ENCODE measurements around the gene FAIM2.

FAIM2 gene

DNA sequence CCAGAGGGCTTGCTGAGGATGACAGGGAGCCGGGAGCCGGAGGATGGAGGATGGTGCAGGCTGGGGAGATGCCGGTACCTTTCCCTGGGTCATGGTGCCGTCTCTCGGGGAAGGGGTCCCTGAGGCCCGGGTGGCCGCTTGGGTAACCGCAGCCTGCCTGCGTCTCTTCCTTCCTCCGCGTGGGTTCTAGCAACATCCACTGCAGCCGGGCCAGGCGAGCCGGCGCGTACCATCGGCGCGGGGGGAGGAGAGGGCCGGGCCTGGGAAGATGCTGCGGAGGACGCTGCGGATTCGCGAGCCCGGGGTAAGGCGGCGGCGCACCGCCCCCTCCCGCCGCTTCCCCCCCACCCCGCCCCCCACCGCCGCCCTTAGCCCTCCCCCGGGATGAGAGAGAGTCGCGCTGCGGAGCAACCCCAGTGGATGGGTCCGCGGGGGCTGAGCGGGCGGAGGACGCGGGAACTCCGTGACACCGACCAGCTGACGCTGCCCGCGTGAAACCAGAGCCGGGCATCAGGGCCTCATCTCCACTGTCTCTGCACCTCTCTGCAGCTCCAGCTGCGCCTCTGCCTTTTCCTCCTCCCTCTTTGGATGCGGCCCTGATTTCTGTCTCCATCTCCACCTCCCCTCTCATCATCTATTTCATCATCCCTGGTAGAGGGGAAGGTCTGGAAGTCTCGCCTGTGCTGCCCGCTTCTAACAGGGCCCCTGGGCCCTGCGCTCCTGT is at the start of gene FAIM2:
Gene FAIM2, minus strand, starts transcription at position 201 of the 724 bp plus-strand sequence. Its CDS starts 108 bp downstream, at position 93.
- peak; percentile 43 to 58 for DNase-seq

DNA sequence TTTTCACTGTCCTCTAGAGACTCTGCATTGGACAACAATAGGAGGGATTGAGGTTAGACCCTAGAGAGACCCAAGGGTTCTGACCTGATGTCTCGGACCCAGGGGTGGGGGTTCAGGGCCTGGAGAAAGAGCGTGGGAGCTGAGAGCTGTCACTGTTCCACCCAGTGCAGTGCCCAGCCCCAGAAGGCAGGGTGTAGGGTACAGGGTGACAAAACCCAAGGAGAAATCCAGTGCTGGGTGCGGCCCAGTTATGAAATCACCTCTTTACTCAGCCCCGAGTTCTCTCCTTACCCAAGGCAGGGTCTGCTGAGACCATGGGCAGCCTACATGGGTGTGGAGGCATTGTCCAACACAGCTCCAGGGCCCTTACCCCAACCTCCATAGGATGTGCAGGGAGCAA is 49.5 kb upstream of the FAIM2 start:
- DNase-seq = no peak

DNA sequence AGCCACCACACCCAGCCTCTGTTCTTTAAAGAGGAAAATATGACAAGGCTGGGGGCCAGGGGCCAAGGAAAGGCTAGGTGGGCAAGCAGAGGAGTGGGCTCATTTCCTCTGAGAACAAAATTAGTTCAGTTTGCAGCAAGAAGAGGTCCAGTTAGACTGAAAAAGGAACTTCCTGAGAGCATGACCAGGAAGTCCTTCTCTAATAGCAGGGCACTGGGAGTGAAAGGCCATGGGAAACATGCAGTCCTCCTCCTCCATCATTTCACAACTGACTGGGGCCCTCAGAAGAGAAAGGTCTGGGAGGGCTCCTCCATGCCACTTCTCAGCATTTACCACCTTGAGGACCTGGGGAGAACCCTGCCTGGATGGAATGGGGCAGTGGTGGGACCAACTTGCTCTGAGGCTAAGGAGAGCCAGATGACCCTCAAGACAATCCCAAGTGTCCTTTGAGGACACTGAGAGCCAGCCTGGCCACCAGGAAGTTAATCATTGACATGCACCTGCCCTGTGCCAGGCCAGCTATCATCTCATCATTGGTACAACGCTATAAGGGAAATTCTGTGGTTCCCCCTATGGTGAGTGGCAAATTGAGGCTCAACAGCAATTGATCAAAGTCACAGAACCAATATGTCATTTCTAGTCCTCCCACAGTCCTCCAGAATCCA is 48.8 kb upstream of the FAIM2 start:
- no peak for DNase-seq

DNA sequence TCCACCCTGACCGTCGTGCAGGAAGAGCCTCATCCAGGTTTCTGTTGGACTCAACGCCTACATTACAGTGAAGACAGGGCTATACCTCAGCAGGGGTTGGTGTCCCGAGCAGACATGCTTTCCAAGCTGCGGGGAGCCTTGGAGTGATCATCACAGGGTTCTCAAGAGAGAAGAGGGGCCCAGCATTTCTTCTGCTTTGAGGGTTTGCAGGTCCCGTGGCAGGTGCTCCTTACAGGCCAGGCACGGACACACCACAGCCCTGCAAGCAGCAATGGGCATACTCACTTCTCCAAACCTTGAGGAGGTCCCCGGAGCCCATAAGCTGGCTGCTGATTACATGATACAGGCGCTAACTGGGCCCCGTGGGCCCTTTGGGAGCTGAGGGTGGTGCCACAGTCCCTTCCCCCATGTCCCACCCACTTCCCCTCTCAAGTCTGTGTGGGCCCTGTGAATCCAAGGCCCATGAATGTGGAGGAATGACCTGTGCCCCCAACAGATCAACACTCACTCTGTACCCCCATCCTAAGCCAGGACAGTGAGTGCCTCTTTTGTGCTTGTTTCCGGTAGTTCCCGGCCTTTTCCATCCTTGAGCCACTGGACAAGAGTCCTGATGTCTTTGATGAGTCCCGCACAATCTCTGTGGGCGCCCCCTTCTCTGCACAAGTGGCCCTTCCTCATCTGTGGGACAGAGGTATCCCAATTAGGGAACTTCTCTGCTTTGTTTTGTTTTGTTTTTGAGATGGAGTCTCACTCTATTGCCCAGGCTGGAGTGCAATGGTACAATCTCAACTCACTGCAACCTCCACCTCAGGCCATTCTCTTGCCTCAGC is 47.9 kb upstream of the FAIM2 start:
- DNase-seq = no peak

DNA sequence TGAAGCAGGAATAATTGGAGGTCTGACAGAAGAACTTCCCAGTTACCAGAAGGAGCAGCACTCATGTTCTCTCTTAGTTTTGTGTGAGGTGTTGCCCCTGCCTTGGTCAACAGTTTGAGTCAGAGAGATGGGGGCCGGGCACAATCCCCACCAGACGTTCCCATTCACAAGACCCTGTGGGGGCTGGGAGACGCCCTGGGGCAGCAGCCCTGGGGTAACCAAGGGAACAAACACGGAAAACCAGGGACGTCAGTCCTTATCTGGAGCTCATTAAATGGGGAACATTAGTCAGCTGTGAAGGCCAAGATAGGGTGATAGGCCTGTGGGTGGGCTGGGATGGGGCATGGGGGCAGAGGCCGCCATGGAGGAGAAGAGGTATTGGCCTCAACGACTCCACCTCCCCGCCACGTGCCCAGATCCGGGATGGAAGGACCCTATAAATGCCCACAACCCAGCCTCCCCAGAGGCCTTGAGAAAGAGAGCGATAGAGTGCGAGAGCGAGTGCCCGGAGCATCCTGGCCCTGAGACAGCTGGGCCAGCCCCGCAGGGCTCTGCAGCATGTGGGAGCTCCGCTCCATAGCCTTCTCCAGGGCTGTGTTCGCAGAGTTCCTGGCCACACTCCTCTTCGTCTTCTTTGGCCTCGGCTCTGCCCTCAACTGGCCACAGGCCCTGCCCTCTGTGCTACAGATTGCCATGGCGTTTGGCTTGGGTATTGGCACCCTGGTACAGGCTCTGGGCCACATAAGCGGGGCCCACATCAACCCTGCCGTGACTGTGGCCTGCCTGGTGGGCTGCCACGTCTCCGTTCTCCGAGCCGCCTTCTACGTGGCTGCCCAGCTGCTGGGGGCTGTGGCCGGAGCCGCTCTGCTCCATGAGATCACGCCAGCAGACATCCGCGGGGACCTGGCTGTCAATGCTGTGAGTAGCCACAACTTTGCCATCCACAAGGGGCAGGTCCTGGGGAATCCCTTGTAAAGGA is 46.9 kb upstream of the FAIM2 start, which contains the start of gene AQP2:
Gene AQP2, plus strand, starts transcription at position 465 of the 979 bp plus-strand sequence. Its CDS starts 94 bp downstream, at position 559.
- no peak for DNase-seq

DNA sequence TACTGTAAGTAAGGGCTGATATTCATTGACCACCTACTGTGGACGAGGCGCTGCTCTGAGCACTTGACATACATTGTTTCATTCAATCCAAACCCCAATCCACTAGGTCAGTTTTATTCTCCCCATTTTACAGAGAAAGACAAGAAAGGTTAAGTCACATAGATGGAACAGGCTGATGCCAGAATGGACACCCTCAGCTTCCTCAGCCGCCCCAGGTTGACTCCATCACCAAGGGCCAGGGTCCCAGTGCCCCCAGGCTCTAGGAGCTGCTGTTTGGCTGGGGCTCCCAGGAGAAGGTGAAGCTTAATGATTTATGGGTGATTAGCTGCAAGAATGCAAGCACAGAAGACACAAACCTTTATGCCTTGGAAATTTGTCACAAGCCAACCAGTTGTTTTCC is 46.2 kb upstream of the FAIM2 start:
- no peak for DNase-seq

DNA sequence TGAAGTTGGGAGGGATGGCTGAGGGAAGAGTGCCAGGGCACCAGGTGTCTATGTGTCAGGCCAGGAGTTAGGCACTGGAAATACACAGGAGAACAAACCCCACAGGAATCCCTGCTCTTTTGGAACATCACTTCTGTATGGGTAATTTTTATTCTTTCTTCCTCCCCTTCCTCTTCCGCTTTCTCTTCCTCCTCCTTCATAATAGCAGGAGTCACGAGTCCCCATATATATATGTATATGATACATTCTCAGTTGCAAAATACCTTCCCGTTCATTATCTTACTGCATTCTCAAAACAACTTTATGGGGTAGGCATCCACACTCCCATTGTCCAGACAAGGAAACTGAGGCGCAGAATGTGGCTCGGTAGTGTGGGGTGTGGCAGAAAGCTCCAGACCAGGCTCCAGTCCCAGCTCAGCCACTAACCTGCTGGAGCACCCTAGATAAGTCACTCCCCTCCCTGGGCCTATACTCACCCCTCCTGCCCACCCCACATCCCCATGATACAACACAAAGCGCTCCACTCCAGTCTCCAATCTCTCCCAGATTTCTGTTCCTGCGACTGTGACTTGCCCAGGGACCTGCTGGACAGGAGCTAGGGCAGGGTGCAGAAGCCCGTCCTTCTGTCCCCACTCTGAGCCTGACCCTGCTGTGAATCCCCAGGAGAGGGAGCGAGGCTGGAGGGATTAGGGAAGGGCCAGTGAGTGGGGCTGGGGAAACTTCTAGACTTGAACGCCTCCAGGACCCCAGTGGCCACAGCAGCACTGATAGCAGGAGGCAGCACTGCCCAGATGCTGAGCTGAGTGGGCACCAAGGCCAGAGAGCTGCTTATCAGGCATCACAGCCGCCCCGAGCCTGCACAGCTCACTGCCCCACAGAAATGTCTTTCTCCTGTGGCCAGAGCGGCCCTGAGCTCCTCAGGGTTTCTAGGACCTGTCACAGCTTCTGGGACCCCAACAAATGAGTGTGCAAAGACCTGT is 45.5 kb upstream of the FAIM2 start:
- DNase-seq = no peak

DNA sequence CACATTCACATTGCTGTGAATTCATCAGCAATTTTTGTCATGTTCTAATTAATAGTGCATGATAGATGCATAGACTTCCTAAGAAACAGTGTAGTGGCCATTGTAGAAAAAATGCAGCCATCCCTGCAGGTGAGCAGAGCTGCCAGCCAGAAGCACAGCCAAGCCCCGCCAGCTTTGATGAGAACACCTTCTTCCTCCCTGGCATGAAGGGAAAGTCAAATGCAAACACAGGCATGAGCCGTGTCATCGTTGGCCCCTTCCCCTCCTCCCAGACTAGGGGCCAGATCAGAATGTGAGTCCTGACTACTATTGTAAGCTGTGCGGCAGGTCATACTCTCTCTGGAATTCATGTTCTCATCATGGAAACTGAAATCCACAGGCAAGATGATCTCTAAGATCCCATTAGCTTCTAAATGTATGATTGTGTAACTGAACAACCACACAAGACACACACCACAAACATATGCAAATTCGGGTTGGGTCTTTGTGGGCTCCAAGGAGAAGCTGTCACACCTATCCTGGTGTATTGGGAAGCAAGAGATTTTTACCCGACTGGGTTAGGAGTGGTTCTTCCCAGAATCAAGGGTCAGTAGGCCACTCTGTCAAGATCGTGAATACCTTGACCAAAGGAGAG is 44.0 kb upstream of the FAIM2 start:
- no peak for DNase-seq

DNA sequence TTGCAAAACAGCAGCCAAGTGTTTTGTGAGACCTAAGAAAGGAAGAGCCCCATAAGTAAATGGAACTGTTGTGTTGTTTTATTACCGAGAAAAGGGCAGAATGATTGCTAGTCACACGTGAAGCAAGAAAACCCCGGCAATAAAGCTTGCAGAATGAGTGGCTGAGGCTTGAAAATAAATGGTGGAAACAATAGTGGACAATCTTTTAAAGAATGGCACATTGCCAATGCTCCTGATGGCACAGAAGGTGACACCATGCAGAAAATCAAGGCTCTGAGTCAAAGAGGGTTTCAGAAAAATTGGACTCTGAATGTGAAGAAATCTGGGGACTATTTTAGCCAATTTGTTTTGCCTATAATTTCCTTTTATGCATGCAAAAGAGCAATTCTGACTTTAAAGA is 42.8 kb upstream of the FAIM2 start:
- DNase-seq = no peak

DNA sequence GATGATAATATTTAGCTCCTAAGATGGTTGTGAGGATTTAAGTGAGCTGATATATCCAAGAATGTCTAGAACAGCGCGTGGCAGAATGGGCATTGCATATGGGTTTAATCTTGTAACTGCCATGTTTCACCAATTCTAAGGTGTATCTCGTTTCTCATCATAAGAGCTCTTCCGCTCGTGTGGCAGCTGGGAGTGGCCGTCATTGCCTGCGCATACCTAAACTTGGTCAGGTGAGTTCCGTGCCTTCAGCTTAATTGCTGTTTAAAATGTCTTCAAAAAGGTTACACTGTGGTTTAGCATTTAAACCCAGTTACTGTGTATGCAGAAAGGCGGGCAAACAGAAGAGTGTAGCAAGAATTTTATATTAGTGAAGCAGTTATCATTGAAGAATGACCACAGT is 42.4 kb upstream of the FAIM2 start:
- DNase-seq = no peak

DNA sequence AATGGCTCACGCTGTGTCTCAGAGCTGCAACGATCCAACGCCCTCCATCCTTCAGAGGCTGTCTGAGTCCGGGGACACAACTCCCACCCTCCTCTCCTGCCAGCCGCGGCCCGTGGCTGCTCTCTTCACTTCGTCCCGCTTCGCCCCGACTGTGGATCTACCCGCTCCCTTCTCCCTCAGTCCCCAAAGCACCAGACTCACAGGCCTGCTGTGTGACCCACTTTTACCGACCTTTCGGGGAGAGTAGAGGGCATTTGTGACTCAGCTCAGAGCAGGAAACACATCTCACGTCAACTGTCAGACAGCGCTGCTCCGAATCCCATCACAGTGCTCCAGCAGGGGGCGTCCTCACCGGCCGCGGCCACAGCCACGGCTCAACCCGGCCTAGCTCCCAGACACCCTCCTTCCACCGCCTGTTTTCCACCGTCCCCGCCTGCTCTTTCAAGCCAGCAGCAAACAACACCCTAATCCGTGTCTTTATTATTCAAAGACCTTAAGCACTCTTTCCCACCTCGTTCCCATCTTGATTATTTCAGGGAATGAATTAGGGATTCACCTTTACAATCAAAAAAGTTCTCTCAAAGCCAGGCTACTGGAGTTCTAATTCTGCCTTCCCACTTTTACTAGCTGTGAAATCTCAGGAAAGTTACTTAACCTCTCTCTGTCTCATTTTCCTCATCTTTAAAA is 41.8 kb upstream of the FAIM2 start:
- peak; percentile 91 to 95 for DNase-seq

DNA sequence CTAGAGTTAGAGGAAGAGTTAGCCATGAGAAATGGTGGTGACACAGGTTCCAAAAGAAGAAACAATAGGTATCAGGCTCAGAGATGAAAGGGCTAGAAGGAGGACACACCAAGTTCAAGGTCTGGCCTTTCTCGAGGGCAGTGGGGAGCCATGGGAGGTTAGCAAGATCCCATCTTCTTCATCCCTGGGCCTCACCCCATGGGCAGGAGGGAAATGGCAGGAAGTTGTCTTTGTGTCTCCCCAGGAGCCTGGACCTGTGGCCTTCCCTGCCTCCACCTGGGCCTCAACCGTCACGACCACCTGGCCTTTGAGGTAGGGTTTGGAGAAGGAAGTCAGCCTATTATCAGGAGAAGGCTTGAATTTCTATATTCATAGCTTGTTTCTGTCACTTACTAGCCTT is 41.0 kb upstream of the FAIM2 start:
- no peak for DNase-seq

DNA sequence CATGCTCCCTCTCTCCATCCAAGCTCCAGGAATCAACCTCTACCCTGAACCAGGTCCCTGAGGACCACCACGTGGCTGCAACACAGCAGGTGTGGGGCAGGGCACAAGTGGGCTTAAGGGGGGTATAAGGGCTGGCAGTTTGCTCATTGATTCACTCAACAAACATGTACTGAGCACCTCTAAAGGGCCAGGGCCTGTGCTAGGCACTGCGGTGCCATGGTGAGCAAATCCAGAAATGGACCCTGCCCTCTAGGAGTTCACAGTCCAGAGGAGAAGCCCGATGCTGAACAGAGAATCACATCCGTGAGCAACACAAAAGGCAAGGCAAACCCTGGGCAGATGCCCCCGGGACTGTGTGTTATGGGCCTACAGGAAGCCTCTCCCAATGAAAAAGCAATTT is 40.3 kb upstream of the FAIM2 start:
- no peak for DNase-seq

DNA sequence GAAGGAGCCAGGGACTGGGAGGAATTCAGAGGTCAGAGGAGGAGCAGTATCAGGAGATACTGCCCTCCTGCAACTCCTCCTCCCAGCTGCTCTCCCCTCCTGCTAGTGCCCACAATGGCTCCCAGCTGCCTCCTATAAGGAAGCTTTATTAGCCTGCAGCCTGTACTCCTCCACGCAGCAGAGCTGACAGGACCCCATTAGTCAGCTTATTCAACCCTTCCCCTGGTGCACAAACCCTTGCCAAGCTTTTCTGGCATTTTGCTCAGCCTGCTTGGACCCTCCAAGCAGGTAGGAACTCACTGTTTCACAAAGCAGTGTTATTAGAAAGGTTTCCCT is 39.9 kb upstream of the FAIM2 start:
- no peak for DNase-seq

DNA sequence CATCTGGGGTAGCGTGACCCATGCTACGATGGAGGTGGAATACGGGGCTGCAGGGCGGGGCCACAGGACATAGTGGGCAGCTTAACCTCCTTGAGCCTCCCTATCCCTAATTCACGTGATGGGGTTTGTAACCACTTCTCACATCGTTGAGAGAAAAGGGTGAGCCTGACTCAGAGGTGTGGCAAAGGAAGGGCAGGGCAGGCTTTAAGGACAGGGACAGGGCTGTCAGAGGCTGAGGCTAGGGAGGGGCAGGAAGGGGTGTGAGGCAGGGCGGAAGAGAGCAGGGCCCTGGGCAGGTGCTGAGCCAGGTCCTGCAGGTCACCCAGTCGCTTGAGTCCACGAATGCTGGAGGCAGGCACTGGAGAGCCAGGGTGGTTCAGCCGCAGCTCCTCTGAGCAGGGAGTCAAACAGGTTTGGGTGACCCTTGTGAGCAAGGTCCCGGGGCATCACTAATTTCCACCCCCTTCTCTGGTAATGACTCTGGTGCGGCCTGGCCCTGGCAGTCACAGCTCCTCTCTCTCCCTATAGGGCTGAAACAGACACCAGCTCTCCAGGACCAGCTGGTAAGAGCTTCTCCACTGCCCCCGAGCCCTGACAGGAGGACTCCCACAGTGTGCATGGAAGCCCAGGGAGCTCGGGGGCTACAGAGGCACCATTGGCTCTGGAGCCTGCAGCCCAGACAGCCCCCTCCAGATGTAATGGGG is 39.4 kb upstream of the FAIM2 start:
- no peak for DNase-seq

DNA sequence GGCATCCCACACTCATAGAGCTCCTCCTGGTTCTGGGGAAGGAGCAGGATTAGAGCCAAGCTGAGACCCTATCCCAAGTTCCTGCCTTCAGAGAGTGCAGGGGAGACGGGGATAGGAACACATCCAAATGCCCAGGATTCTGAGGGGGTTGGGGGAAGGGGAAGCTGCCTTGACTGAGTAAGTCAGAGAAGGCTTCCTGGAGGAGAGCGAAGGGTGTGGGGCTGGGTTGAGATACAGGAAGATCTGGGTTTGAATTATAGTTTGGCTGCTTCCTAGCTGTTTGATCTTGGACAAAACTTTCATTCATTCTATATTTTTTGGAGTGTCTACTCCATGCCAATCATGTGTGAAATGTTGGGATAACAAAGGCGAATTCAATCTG is 38.8 kb upstream of the FAIM2 start:
- DNase-seq = no peak

DNA sequence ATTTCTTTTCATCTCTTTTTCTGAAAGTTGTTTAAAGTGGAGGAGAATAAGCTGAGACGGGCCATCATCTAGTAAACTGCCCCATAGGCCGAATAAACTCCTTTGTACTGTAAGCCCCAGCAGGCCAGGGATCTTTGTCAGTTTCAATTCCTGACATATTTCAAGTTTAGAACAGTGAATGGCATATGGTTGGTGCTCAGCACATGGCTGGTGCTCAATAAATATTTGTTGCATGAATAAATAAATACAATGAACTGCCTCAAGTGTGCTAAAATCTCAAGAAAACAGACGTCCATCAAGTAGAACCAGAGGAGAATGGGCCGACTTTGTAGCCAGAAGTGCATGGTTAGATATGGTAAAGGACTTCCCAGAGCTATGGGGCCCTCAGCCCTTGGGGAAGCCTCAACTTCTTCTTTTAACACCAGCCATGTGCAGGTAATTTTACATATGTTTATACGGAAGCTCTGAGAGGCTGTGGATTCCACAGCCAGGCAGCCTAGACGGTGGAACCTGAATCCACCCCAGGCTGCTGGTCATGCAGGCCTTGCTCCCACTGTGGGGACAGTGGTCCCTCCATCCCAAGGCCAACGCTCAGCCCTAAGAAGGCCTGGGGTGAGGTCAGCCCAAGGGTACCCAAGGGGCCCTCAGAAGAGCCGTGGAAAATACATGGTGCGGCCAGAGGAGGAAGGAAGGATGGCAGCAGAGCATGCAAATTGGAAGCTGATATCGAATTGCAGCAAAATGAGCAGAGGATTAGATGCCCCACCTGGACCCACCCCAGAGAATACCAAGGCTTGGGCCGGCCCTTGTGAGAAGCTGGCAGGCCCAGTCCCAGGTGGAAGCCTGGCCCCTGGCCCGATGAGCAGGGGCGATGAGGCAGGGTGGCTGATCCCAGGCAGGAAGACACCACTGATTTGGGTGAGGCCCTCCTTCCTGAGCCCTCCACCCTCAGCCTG is 38.1 kb upstream of the FAIM2 start:
- no peak for DNase-seq

DNA sequence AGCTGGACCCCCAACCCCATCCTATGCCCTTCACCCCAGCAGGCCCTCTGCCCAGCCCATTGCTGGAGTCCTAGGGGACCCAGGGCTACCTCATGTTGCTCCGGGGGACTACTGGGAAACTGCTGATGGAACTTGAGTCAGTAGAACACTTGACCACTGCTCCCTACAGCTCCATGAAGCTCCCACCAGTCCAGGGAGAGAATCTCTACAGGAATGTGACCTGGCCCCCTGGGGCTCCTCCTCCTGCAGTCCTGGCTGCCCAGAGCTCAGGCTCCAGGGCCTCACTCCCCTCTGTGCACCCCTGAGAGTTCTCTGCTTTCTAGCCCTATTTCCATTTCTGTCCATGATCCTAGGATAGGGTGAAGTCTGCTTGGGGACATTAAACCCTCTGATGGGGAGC is 36.0 kb upstream of the FAIM2 start:
- DNase-seq = no peak
